HG03135 (cell line): ENCODE data around the gene TSPAN9.

Experiments used
- ATAC-seq: cut with Tn5 transposase; IDR thresholded peaks from one replicate; pipeline ENCODE4 v1.9.1; 2021; ENCODE audit warnings: mild to moderate bottlenecking, moderate library complexity; ENCODE audit not compliant: unreplicated experiment

TSPAN9 gene

DNA sequence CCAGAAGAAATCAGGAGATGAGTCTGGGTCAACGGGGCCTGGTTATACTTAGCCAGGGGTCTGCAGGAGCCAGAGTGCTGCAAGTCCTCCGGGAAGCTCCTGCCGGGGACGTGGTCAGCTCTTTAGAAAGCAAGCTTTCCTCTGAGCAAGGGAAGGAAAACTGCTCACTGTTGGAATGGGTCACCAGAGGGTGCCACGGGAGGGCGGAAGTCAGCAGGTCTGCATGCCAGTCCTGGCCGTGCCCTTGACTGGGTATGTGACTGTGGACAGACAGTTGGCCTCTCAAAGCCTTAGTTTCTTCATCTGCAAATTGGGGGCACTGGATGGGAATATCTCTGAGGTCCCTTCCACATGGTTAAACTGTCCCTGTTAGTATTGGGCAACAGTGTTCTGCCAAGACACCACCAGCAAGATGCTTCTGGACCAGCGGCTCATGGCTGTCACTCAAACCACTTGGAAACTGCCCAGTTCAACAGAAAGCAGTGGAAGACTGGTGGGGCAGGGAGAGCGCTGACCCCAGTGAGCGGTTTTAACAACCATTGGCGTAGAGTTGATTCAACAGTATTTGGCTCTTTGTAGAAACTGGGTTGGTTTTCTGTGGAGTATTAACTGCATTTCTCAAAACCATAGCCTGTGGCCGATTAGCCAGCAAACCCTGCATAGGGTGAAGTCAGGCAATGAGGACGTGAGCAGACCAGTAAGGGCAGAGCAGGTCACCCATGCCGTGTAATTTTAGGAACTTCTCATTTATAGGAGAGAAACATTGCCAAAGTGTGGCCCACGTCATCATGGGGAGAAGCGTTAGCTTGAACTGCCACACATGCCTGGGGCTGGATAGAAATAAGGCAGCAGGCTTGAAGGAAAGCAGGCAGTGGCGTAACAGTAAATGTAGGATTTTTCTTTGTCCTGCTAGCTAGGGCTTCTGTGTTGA lies 249.9 kb downstream of the TSPAN9 start:
- ATAC-seq: no peak

- no peak for ATAC-seq
These were observed 250.9 kb downstream of the TSPAN9 start for GRCh38 chr12:3328081-3328480.

- no peak for ATAC-seq
These were observed 251.4 kb downstream of the TSPAN9 start for GRCh38 chr12:3328571-3328970.

- no peak for ATAC-seq
These were observed 252.2 kb downstream of the TSPAN9 start for GRCh38 chr12:3329361-3329760.

DNA sequence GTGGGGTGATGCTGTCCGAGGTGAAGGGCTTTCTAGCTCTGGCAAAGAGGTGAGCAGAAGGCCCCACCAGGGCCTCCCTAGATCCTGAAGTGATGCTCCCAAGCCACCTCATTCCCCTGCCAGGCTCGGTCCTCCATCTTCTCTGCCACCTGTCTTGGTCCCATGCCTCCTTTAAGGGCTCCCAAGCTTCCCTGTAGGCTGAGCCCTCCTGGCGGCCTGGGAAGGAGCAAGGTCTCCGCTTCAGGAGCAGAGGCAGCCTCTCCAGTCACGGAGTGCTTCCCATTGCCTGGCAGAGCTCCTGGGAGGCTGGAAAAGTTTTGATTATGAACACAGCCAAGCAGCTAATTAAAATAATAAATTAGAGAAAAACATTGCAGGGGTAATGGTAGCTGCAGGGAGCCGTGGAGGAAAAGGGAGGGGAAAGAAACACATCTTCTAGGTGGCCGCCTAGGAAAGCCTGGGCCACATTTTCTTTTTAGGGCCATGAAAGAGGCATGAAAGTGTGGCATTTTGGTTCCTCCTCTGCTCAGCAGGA lies 253.9 kb downstream of the TSPAN9 start:
- no peak for ATAC-seq

- ATAC-seq: no peak
These were observed 255.0 kb downstream of the TSPAN9 start for GRCh38 chr12:3332188-3332587.

DNA sequence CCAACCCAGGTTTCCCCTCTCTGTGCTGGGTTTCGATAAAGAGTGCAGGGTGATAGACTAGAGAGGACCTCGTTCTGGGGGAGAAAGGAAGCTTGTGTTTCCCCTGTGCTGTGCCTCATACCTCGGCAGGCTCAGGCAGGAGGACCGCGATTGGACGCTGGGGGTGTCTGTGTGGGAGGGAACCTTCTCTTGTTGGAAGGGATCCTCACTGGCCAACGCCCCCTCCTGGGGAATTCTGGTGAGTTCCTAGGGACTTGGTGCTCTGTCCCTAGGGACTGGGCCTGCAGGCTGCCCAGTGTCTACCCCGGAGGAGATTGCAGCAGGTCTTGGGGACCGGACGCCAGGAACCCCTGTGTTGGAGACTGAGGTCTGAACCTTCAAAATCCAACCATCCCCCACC lies 256.4 kb downstream of the TSPAN9 start:
- ATAC-seq: no peak

DNA sequence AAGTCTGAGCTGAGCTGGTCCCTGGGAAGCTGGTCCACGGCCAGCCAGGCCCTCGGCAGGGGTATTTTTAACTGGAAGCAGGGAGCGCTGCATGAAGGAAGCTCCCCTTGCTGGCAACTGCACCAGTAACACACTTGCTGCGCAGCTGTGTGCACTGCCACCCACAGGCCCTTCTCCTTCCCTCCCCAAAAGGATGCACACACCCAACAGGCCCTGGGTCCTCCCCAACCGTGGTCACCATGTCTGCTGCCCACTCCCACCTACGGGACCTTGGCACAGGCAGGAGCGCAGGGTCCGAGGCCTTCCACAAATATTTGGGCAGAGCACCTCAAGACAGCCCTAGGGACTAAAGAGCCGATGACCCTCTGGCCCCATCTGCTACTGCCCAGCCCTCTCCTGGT lies 256.8 kb downstream of the TSPAN9 start:
- no peak for ATAC-seq

DNA sequence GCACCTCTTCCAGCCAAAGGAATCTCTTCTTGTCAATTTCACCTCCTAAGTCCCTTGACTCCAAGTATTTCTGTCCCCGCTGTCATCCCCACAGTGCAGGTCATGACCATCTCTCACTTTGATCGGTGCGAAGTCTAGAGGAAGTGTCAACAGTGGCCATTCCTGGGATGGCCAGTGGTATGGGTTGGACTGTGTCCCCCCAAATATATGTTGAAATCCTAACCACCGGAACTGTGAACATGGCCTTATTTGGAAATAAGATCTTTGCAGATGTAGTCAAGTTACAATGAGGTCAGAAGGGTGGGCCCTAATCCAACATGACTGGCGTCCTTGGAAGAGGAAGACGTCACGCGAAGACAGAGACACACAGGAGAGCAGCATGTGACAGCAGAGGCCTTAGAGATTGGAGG lies 257.9 kb downstream of the TSPAN9 start:
- no peak for ATAC-seq
